Adrenal gland (tissue), 12 donors: ENCODE measurements around the gene METTL14. TPM values are rescaled to one million over a fixed set of nuclear protein-coding genes. Genes with fewer than 3 reads are reported as not detected.

Source experiments
- DNase-seq, 7 donors: peaks; one replicate each; pipeline ENCODE4 v3.0.0-alpha.2; 2019 to 2020
- H3K27ac ChIP-seq, 5 donors: fragments of 200-600 bp; sonication (generic) in 4 of 5; 1 replicate in 3 of 5; 2 replicates in 2 of 5; pipeline versions ENCODE4 v1.5.1 to v1.8.0; 2016 to 2020; ENCODE audit warnings: mild to moderate bottlenecking in 1 of 5
- H3K27me3 ChIP-seq: fragments of 200-600 bp; 2 replicates; pipeline ENCODE4 v1.8.0; 2021
- H3K36me3 ChIP-seq, 2 donors: fragments of 200-600 bp; replicated peaks in 1 of 2; 1 replicate in 1 of 2; 2 replicates in 1 of 2; pipeline versions ENCODE4 v1.5.1 to v1.8.0; 2018 to 2022
- H3K4me1 ChIP-seq, 2 donors: fragments of 200-600 bp; replicated peaks in 1 of 2; 1 replicate in 1 of 2; 2 replicates in 1 of 2; pipeline versions ENCODE4 v1.5.1 to v1.8.0; 2018 to 2021
- H3K4me3 ChIP-seq, 4 donors: fragments of 200-600 bp; sonication (generic) in 3 of 4; one replicate each; pipeline ENCODE4 v1.5.1; 2016 to 2018
- H3K9me3 ChIP-seq, 3 donors: fragments of 200-600 bp; sonication (generic) in 1 of 3; replicated peaks in 1 of 3; 1 replicate in 2 of 3; 2 replicates in 1 of 3; pipeline versions ENCODE4 v1.5.1 to v1.8.0; 2016 to 2021
- POLR2A ChIP-seq, 2 donors: fragments of 450-650 bp; IDR thresholded peaks; one replicate each; pipeline ENCODE4 v1.6.1; 2017; ENCODE audit warnings: antibody characterized with exemption in 2 of 2, mild to moderate bottlenecking in 2 of 2, moderate library complexity in 1 of 2
- WGBS, 4 donors: extraction: QIAGEN DNeasy Blood & Tissue Kit in 2 of 4; methylation state at CpG; one replicate each; pipeline versions ENCODE4 v1.1.5 to v1.1.7; 2013 to 2017; 5-methylcytosine and 5-hydroxymethylcytosine counted together
- intact Hi-C, 2 donors: fragments of 100-400 bp; cut with DNase I; formaldehyde crosslinking; loops; one replicate each; pipeline versions ENCODE4 v1.14.1 to v1.15.0; 2022 to 2023
- polyA plus RNA-seq, 3 donors: library from polyadenylated mRNA; stranded (reverse); fragments of 200-250 nt in 2 of 3; fragments of 350-450 nt in 1 of 3; fragmentation: Illumina TruSeq in 1 of 3; extraction: RNeasy Lipid Tissue Mini Kit (QIAGEN cat#74804) in 1 of 3; gene quantifications; one replicate each; pipeline ENCODE4 v1.2.3, GENCODE V29; 2013 to 2014
- total RNA-seq, 9 donors: library from RNA; depleted of rRNA in 4 of 9; stranded (reverse); fragments of >200 nt in 4 of 9; fragments of 120-200 nt in 1 of 9; fragmentation: NEBNext Ultra II Directional in 1 of 9; extraction: Animal tissue kit (Norgen Biotek cat#: 25700) in 1 of 9; gene quantifications; one replicate each; pipeline versions ENCODE4 v1.1.0 to v1.2.4, GENCODE V29; 2013 to 2023
- TF ChIP-seq, protein P1 (sequence below), 6 experiments: fragments of 450-650 bp in 4 of 6; fragments of 200-600 bp in 2 of 6; sonication (generic) in 1 of 6; IDR thresholded peaks; 1 replicate in 5 of 6; 2 replicates in 1 of 6; pipeline versions ENCODE4 v1.5.1 to v1.8.0; 2016 to 2021; ENCODE audit warnings: antibody characterized with exemption in 6 of 6, mild to moderate bottlenecking in 2 of 6, moderate library complexity in 1 of 6
- donor health status: healthy with polysubstance abuse.
- donor health status: Bipolar disorder and iron deficiency.
- donor health status: DM: yes; HTN: yes; CAD: no.
- donor health status: DM: no; HTN: no; CAD: no.
- donor health status: DM: no; HTN: no; CAD: no.
- donor health status: DM: yes; HTN: yes; CAD: no.

The METTL14 gene
- total and polyA plus RNA-seq, 12 donors: 5.1 to 50.8 (median 33.6) TPM

DNA sequence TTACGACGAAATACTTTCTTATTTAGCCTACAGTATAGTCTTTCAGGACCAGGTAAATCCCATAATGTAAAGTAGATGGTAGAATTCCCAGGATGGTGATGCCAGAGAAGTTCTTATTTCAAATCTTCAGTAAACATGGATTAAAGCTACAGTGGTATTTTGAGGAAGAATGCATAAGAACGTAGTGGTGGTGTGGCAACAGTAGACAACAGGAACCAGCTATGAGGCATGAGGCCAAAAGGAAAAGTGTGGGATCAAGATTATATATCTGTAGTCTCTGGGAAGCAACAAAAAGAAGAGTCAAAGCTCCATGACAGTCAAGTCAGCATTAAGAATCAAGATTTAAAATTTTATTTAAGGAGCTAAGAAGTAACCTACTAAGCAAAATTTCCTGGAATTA lies 60.2 kb downstream of the METTL14 start:
- Histone ChIP-seq H3K9me3 (no peaks in the 10 kb centered on the region), H3K4me1 (peaks cover 0 to 31% of the 10 kb centered on the region in 2 donors), H3K36me3 (peaks cover 0 to 7% of the 10 kb centered on the region in 2 donors), H3K27ac (no peak overlapping the region), H3K27me3 (no peaks in the 10 kb centered on the region), H3K4me3 (no peak overlapping the region)
- no peak for TF ChIP-seq POLR2A (IDR thresholded peaks at IDR 0.05)
- TF ChIP-seq, protein P1, sequence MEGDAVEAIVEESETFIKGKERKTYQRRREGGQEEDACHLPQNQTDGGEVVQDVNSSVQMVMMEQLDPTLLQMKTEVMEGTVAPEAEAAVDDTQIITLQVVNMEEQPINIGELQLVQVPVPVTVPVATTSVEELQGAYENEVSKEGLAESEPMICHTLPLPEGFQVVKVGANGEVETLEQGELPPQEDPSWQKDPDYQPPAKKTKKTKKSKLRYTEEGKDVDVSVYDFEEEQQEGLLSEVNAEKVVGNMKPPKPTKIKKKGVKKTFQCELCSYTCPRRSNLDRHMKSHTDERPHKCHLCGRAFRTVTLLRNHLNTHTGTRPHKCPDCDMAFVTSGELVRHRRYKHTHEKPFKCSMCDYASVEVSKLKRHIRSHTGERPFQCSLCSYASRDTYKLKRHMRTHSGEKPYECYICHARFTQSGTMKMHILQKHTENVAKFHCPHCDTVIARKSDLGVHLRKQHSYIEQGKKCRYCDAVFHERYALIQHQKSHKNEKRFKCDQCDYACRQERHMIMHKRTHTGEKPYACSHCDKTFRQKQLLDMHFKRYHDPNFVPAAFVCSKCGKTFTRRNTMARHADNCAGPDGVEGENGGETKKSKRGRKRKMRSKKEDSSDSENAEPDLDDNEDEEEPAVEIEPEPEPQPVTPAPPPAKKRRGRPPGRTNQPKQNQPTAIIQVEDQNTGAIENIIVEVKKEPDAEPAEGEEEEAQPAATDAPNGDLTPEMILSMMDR (IDR thresholded peaks at IDR 0.05): no peak
- 83 to 89% (median 85%) methylated on average over 3 of the region's 3 CpGs for WGBS, 4 donors
- no peak for DNase-seq
- intact Hi-C loops: no loop called here

GRCh38 chr4:118746251-118746919 lies 61.2 kb downstream of the METTL14 start:
- TF ChIP-seq, protein P1 (IDR thresholded peaks at IDR 0.05): no peak
- TF ChIP-seq POLR2A (IDR thresholded peaks at IDR 0.05): no peak
- H3K4me3 ChIP-seq: no peak overlapping the region
- no peaks in the 10 kb centered on the region for H3K27me3 ChIP-seq
- peaks cover 0 to 12% of the 10 kb centered on the region in 2 donors for H3K36me3 ChIP-seq
- WGBS, 4 donors: 54 to 65% (median 61%) methylated on average over 2 of the region's 2 CpGs
- intact Hi-C loops: no loop called here
- H3K4me1 ChIP-seq: peaks cover 0 to 31% of the 10 kb centered on the region in 2 donors
- H3K9me3 ChIP-seq: no peaks in the 10 kb centered on the region
- peak overlapping the region in 1 of 5 donors; percentile 36 for H3K27ac ChIP-seq
- DNase-seq: no peak

DNA sequence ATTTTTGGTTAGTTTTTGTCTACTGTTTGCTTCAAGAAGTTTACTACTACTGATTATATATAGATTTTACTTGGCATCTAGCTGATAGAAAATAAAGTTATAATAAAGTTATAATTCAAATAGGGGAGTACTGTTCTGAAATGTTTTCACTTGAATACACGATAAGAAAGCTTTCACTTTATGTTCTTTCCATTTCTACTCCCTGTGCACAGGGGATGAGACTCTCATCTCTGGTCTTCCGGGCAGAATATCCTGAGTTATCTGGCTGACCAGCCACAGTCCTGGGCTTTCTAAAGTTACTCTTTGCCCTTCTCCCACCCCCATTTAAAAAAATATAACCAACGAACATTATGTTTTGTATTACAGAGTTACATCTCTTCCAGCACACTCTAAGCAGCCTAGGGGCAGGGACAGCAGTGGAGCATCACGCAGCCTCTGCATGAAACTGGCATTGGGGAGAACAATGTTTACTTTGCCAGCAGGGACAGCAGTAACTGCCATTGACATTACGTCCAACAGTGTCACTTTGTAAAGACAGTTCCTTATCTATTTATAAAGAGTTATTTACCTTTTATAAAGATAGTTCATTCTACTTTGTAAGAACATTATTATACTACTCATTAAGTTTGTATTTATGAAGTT lies 64.3 kb downstream of the METTL14 start:
- Histone ChIP-seq H3K9me3 (no peaks in the 10 kb centered on the region), H3K27ac (peak overlapping the region; percentile 53 to 73 (median 64)), H3K27me3 (no peaks in the 10 kb centered on the region), H3K4me3 (peak overlapping the region in 2 of 4 donors; percentile 2 to 21), H3K4me1 (peaks cover 0 to 41% of the 10 kb centered on the region in 2 donors), H3K36me3 (peaks cover 0 to 16% of the 10 kb centered on the region in 2 donors)
- TF ChIP-seq, protein P1 (IDR thresholded peaks at IDR 0.05): no peak
- peak in 1 of 2 donors; percentile 53 for TF ChIP-seq POLR2A (IDR thresholded peaks at IDR 0.05)
- 28 to 46% (median 35%) methylated on average over 5 of the region's 5 CpGs for WGBS, 4 donors
- intact Hi-C loops: no loop called here
- peak in 6 of 7 donors; percentile 22 to 63 (median 39) for DNase-seq

DNA sequence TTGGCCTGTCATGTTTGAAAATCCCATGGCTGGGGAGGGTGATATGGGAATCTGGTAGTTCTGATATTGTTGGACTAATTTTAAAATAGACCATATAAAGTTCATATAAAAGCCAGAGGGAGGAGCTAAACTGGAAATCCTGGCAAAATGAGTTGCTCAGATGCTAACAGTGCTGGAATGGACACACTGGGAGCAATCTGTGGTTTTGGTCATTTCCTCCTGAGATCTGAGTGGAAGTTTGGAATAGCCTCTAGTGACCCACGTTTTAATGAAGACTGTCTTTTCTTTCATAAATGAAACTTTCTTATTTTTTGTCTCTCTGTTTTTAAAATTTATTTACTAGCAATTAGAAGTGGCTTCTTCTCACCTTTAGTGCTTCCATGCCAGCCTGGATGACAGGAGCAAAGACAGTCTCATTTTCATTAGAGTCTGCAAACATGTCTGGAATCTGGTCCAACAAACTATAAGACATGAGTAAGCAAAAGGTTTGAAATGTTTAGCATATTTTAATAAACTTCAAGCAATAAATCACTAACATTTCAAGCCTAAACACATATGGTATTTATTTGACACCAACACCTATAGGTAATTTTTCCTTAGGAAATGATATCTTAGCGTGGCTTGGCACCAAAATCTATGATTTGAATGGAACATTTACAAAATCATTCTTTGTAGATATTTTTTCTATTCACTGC lies 66.6 kb downstream of the METTL14 start:
- Histone ChIP-seq H3K27ac (peak overlapping the region in 2 of 5 donors; percentile 6 to 33), H3K4me3 (no peak overlapping the region), H3K36me3 (peaks cover 0 to 16% of the 10 kb centered on the region in 2 donors), H3K27me3 (no peaks in the 10 kb centered on the region), H3K9me3 (no peaks in the 10 kb centered on the region), H3K4me1 (peaks cover 5 to 53% of the 10 kb centered on the region in 2 donors)
- intact Hi-C loops: no loop called here
- 79 to 91% (median 83%) methylated on average over 2 of the region's 2 CpGs for WGBS, 4 donors
- DNase-seq: no peak
- TF ChIP-seq, protein P1 (IDR thresholded peaks at IDR 0.05): no peak
- no peak for TF ChIP-seq POLR2A (IDR thresholded peaks at IDR 0.05)
